ENCODE data around the gene UCK1.

- TF ChIP-seq RFX5 (IDR thresholded peaks at IDR 0.05): no peak
- TF ChIP-seq POLR2A (IDR thresholded peaks at IDR 0.05; ENCODE audit: low read length): no peak
- TF ChIP-seq CTCF (IDR thresholded peaks at IDR 0.05): no peak
- no peak for TF ChIP-seq MAX (IDR thresholded peaks at IDR 0.05)
- no peak for TF ChIP-seq POLR2AphosphoS2 (conservative IDR thresholded peaks at IDR 0.05; ENCODE audit: low read length)
- TF ChIP-seq MAZ (IDR thresholded peaks at IDR 0.05; ENCODE audit: borderline replicate concordance, low read depth, low read length): no peak
- TF ChIP-seq E2F6 (IDR thresholded peaks at IDR 0.05; ENCODE audit: borderline replicate concordance, low read depth): no peak
- no peak for TF ChIP-seq EP300 (IDR thresholded peaks at IDR 0.05)
- no peak for TF ChIP-seq REST (IDR thresholded peaks at IDR 0.05)
- no peak for TF ChIP-seq KDM1A (IDR thresholded peaks at IDR 0.05; ENCODE audit: low read depth)
- TF ChIP-seq CEBPB (IDR thresholded peaks at IDR 0.05): no peak
- no peak for TF ChIP-seq RNF2 (IDR thresholded peaks at IDR 0.05; ENCODE audit: borderline replicate concordance, low read depth)
Observed at GRCh38 chr9:131580358-131580757, 49.3 kb upstream of the UCK1 start.
